Activated CD4-positive, alpha-beta T cell treated with anti-CD3 and anti-CD28 coated beads, Interleukin-2, Interleukin-4, amounts not matched to agents 100 ng/mL and 50 ng/mL, durations not matched to agents 16 hours and 8 hours (primary cell): ENCODE data around the gene LMAN2.

Experiments used
- DNase-seq: peaks from one replicate; pipeline ENCODE4 v3.0.0-alpha.2; 2020; ENCODE audit warnings: low spot score

Gene LMAN2

GRCh38 chr5:177327539-177328522 is 23.6 kb downstream of the LMAN2 start:
- no peak for DNase-seq

- DNase-seq = no peak
Observed at GRCh38 chr5:177325868-177326381, 25.5 kb downstream of the LMAN2 start.

GRCh38 chr5:177320879-177321278 is 30.6 kb downstream of the LMAN2 start:
- DNase-seq = no peak

- DNase-seq = no peak
Observed at GRCh38 chr5:177319913-177320588, 31.4 kb downstream of the LMAN2 start.

- DNase-seq = peak; percentile 81
Observed at GRCh38 chr5:177317959-177318377, 33.5 kb downstream of the LMAN2 start.

- DNase-seq = no peak
Observed at GRCh38 chr5:177316005-177316404, 35.5 kb downstream of the LMAN2 start.

GRCh38 chr5:177315411-177315810 is 36.1 kb downstream of the LMAN2 start:
- DNase-seq = no peak

- no peak for DNase-seq
Observed at GRCh38 chr5:177314376-177315342, 36.8 kb downstream of the LMAN2 start.

- DNase-seq = no peak
Observed at GRCh38 chr5:177313561-177314259, 37.8 kb downstream of the LMAN2 start.

GRCh38 chr5:177312649-177313181 is 38.8 kb downstream of the LMAN2 start:
- DNase-seq = peak; percentile 70

- DNase-seq = peak; percentile 98
Observed at GRCh38 chr5:177311723-177312648, 39.5 kb downstream of the LMAN2 start, which contains the start of gene MXD3. Gene MXD3, minus strand, starts transcription at chr5:177311898. Its CDS starts 68 bp downstream, at chr5:177311830.

GRCh38 chr5:177311392-177311722 is 40.1 kb downstream of the LMAN2 start:
- DNase-seq = no peak

GRCh38 chr5:177310757-177311391 is 40.6 kb downstream of the LMAN2 start:
- peak; percentile 47 for DNase-seq

- no peak for DNase-seq
Observed at GRCh38 chr5:177310332-177310731, 41.1 kb downstream of the LMAN2 start.

- DNase-seq = peak; percentile 80
Observed at GRCh38 chr5:177309351-177310191, 41.9 kb downstream of the LMAN2 start.

GRCh38 chr5:177308740-177309139 is 42.7 kb downstream of the LMAN2 start:
- no peak for DNase-seq

GRCh38 chr5:177307544-177308363 is 43.7 kb downstream of the LMAN2 start:
- no peak for DNase-seq
